A673 (cell line): ENCODE measurements around the gene ELP4. TPM values are rescaled to one million over a fixed set of nuclear protein-coding genes. Genes with fewer than 3 reads are reported as not detected.

Source experiments
- BruUV-seq: library from RNA; stranded (reverse); fragments of 400-500 nt; replicated peaks from 2 replicates; lab custom pipeline; 2021; lab: Mats Ljungman, UMichigan
- CTCF ChIA-PET: fragments of 300-600 bp; sonication (Branson Sonifier 250); formaldehyde crosslinking; loops from one replicate; lab custom pipeline; 2022; ENCODE audit warnings: antibody characterized with exemption; lab: Charles Lee
- POLR2A ChIA-PET: fragments of 300-600 bp; sonication (Branson Sonifier 250); formaldehyde crosslinking; loops from one replicate; lab custom pipeline; 2022; ENCODE audit warnings: antibody characterized with exemption; ENCODE audit not compliant: low non-redundant PET; lab: Charles Lee
- DNase-seq: peaks from one replicate; pipeline ENCODE4 v3.0.0-alpha.2; 2015; ENCODE audit warnings: low spot score
- H3K27ac ChIP-seq: fragments of 200-600 bp; sonication (generic); 2 replicates; pipeline ENCODE4 v1.5.1; 2016; ENCODE audit warnings: mixed run types, low read depth, mild to moderate bottlenecking, mixed read lengths, antibody characterized with exemption, low read length; ENCODE audit not compliant: poor library complexity, severe bottlenecking
- H3K27me3 ChIP-seq: fragments of 200-600 bp; sonication (generic); replicated peaks from 2 replicates; pipeline ENCODE4 v1.6.1; 2017; ENCODE audit warnings: mixed run types, low read depth, mild to moderate bottlenecking, mixed read lengths, antibody characterized with exemption, low read length; ENCODE audit not compliant: insufficient read depth, poor library complexity
- H3K36me3 ChIP-seq: fragments of 200-600 bp; sonication (generic); 2 replicates; pipeline ENCODE4 v1.6.1; 2016; ENCODE audit warnings: mixed run types, mild to moderate bottlenecking, mixed read lengths, antibody characterized with exemption, low read length; ENCODE audit not compliant: insufficient read depth, poor library complexity, severe bottlenecking
- H3K4me1 ChIP-seq: fragments of 200-600 bp; sonication (generic); 2 replicates; pipeline ENCODE4 v1.6.1; 2017; ENCODE audit warnings: mixed run types, mild to moderate bottlenecking, mixed read lengths, antibody characterized with exemption, low read length; ENCODE audit not compliant: insufficient read depth, poor library complexity, severe bottlenecking
- H3K4me3 ChIP-seq: fragments of 200-600 bp; sonication (generic); 2 replicates; pipeline ENCODE4 v1.5.1; 2016; ENCODE audit warnings: low read depth, mixed run types, mild to moderate bottlenecking, mixed read lengths, low read length; ENCODE audit not compliant: poor library complexity, severe bottlenecking
- H3K9me3 ChIP-seq: fragments of 200-600 bp; sonication (generic); 2 replicates; pipeline ENCODE4 v1.6.1; 2016; ENCODE audit warnings: mixed run types, low read depth, mild to moderate bottlenecking, mixed read lengths, antibody characterized with exemption, low read length; ENCODE audit not compliant: poor library complexity, severe bottlenecking
- CTCF ChIP-seq: fragments of 300-800, 200-600 bp; sonication (generic); conservative IDR thresholded peaks from 2 replicates; pipeline ENCODE4 v1.5.1; 2017; ENCODE audit warnings: low read depth, mild to moderate bottlenecking, antibody characterized with exemption, low read length, moderate library complexity, mixed read lengths
- EZH2 ChIP-seq: fragments of 200-600 bp; sonication (generic); IDR thresholded peaks from 2 replicates; pipeline ENCODE4 v1.6.1; 2017; ENCODE audit warnings: borderline replicate concordance, low read depth, mild to moderate bottlenecking, mixed read lengths, antibody characterized with exemption, low read length; ENCODE audit not compliant: poor library complexity, severe bottlenecking
- intact Hi-C: fragments of 100-400 bp; cut with micrococcal nuclease; formaldehyde crosslinking; loops from one replicate; pipeline ENCODE4 v1.10.0; 2022; ENCODE audit not compliant: unreplicated experiment
- total RNA-seq: library from RNA; stranded (reverse); gene quantifications from 2 replicates; pipeline ENCODE4 v1.2.3, GENCODE V29; 2021

ELP4 gene
- total RNA-seq, 1 experiment from 2014 or later: 49.4 TPM

- TF ChIP-seq EZH2: no peak
- no peak for TF ChIP-seq CTCF
- no peak overlapping the region for H3K4me3 ChIP-seq
- ChIA-PET POLR2A (no interaction called here), CTCF (interaction anchor here (0.5 to 0.6 kb wide), 2 partner anchors 167 to 312 kb away, joined by 4 to 5 read pairs; no protein-coding TSS in a partner anchor)
- H3K9me3 ChIP-seq: no peaks in the 10 kb centered on the region
- no peak overlapping the region for H3K27ac ChIP-seq
- H3K4me1 ChIP-seq: peaks cover 11% of the 10 kb centered on the region
- DNase-seq: no peak
- BruUV-seq: no TSS peak
- intact Hi-C loops: loop anchor here (10.0 kb wide), 1 partner anchor 541 kb away; no protein-coding TSS in a partner anchor
- H3K27me3 ChIP-seq: no peaks in the 10 kb centered on the region
- H3K36me3 ChIP-seq: no peaks in the 10 kb centered on the region
Observed at GRCh38 chr11:31646216-31646615, 136.6 kb downstream of the ELP4 start.

- intact Hi-C loops: loop anchor here (10.0 kb wide), 1 partner anchor 545 kb away; no protein-coding TSS in a partner anchor
- Histone ChIP-seq H3K27ac (no peak overlapping the region), H3K4me1 (no peaks in the 10 kb centered on the region), H3K9me3 (no peaks in the 10 kb centered on the region), H3K36me3 (no peaks in the 10 kb centered on the region), H3K27me3 (no peaks in the 10 kb centered on the region), H3K4me3 (no peak overlapping the region)
- no peak for TF ChIP-seq CTCF
- no peak for TF ChIP-seq EZH2
- no TSS peak for BruUV-seq
- ChIA-PET POLR2A (no interaction called here), CTCF (no interaction called here)
- DNase-seq: no peak
Observed at GRCh38 chr11:31649129-31649966, 139.8 kb downstream of the ELP4 start.

- Histone ChIP-seq H3K36me3 (no peaks in the 10 kb centered on the region), H3K27ac (no peak overlapping the region), H3K27me3 (no peaks in the 10 kb centered on the region), H3K9me3 (no peaks in the 10 kb centered on the region), H3K4me1 (no peaks in the 10 kb centered on the region), H3K4me3 (no peak overlapping the region)
- no TSS peak for BruUV-seq
- CTCF ChIA-PET: interaction anchor here (1.9 kb wide), 1 partner anchor 10 kb away, joined by 7 read pairs; no protein-coding TSS in a partner anchor
- intact Hi-C loops: no loop called here
- DNase-seq: no peak
- TF ChIP-seq CTCF (no peak), EZH2 (no peak)
- POLR2A ChIA-PET: no interaction called here
Observed at GRCh38 chr11:31651208-31651607, 141.6 kb downstream of the ELP4 start.
